ENCODE results near the gene CIAO1.
"Not testable (repeated sequence)": the region's sequence is repeated elsewhere in the genome, so short reads cannot be mapped to it uniquely, and the experiment has no call there.

Gene CIAO1

GRCh38 chr2:96276787-96277499 lies 10.9 kb downstream of the CIAO1 start:
- DNase-seq (ENCODE audit: low read depth), result no peak

GRCh38 chr2:96287273-96287856 lies 21.3 kb downstream of the CIAO1 start:
- DNase-seq (ENCODE audit: low read depth), result no peak

DNA sequence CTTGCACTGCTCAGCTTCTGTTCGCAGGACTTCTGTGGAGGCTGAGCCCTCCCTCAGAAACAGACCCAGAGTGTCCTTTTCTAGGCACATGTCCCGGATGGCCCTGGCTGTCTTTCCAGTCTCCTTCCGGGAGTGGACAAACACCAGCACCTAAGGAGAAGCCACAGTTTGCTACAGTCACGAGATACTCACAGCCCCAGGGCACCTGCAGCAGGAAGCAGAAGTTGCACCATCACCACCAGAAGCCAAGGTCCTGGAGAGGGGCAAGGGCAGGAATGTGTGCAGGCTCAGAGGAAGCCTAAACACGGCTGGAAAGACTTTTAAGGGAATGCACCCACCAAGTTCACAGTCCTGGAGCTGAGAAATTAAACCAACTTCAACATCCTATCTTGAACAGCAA lies 25.7 kb downstream of the CIAO1 start:
- no peak for DNase-seq (ENCODE audit: low read depth)

DNA sequence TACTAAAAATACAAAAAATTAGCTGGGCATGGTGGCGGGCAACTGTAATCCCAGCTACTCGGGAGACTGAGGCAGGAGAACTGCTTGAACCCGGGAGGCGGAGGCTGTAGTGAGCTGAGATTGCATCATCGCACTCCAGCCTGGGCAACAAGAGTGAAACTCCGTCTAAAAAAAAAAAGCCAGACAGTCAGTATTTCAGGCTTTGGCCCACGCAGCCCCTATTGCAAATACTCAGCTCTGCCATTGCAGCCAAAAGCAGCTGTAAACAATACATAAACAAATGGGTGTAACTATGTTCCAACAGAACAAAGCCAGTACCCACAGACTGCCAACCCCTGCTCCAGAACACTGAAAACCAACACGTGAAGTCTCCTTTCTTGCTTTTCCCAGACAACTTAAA lies 28.2 kb downstream of the CIAO1 start:
- not testable (repeated sequence) for DNase-seq (ENCODE audit: low read depth)

- DNase-seq (ENCODE audit: low read depth), result no peak
These were observed 30.9 kb downstream of the CIAO1 start for GRCh38 chr2:96296925-96297324.

GRCh38 chr2:96301865-96302264 lies 35.8 kb downstream of the CIAO1 start:
- DNase-seq (ENCODE audit: low read depth), result no peak

DNA sequence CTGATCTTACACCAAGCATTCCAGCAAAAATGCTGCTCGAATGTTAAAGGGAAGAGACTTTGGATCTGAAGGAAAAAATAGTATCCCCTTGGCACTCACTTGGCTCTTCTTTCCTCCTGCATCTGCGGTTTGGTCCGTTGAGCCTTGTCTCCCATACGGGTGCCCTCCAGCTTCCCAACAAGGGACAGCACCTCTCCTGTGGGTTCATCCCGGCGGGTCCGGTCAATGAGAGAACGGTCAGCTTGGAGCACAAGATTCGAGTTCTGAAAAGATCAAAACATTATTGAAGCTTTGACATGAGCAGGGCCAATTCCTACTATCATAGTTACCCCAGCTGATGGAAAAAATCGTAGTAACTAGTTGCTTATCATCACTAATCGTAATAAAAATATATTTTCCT lies 38.6 kb downstream of the CIAO1 start:
- no peak for DNase-seq (ENCODE audit: low read depth)

- DNase-seq (ENCODE audit: low read depth), result peak; percentile 88
These were observed 39.3 kb downstream of the CIAO1 start, which contains the start of gene SNRNP200 for GRCh38 chr2:96305091-96305978. SNRNP200 (minus strand) TSS chr2:96305546; CDS start chr2:96305437, 109 bp downstream.

- no peak for DNase-seq (ENCODE audit: low read depth)
These were observed 39.9 kb downstream of the CIAO1 start for GRCh38 chr2:96305979-96306308.

- DNase-seq (ENCODE audit: low read depth), result no peak
These were observed 40.3 kb downstream of the CIAO1 start for GRCh38 chr2:96306370-96306769.

DNA sequence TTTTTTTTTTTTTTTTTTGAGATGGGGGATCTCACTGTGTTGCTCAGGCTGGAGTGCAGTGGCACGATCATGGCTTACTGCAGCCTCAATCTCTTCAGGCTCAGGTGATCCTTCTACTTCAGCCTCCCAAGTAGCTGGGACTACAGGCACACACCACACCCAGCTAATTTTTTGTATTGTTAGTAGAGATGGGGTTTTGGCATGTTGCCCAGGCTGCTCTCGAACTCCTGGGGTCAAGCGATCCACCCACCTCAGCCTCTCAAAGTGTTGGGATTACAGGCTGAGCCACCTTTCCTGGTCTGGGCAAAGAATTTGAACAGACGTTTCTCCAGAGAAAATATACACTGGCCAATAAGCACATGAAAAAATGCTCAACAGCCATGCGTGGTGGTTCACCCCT lies 42.2 kb downstream of the CIAO1 start:
- DNase-seq (ENCODE audit: low read depth), result no peak

DNA sequence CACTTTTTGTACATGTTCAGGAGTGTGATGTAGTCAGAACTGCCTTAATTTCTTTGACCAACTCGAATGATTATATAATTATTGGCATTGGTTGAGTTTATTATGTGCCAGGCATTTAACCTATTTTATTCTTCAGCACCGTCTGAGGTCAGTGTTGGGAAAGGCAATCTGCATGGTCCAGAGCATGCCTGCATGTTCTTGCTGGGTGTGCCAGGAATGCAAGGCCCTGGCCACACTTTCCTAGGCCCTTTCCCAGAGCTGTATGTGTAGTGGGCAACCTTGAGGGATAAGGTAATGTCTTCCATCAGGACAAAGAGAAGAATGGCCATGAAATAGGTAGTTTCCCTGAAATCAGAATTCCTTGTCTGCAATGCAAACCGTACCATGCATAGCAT lies 49.0 kb downstream of the CIAO1 start:
- DNase-seq (ENCODE audit: low read depth), result no peak

GRCh38 chr2:96315400-96316071 lies 49.5 kb downstream of the CIAO1 start:
- no peak for DNase-seq (ENCODE audit: low read depth)

DNA sequence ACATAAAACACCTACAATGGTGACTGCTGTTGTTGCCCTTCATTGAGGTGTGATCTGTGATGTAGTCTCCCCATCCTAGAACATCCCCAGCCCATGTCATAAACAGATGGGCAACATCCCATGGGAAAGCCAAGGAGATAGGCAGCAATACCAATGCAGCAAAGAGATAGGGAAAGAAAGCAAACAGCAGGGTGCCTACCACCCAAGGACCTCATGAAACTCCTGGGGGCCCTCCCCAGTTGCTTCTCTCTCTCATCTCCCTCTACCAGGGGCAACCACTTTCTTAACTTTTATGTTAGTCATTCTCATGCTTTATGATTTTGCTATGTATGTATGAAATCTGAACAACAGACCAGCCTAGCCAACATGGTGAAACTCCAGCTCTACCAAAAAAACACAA lies 51.0 kb downstream of the CIAO1 start:
- no peak for DNase-seq (ENCODE audit: low read depth)

DNA sequence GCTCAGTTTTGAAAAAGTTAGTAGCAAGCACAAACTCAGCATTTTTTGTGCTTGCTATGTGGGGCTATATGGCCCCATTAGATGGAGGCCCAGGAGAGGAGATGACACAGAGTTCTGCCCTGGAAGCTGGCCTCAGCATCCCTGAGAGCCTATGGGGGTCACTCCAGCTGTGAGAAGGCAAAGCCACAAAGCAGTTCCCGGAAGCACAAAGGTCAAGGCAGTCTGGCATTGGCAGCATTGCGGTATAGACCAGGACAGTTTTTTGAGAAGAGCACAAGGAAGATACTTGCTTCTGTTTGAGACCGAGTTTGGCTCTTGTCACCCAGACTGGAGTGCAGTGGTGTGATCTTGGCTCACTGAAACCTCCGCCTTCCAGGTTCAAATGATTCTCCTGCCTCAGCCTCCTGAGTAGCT lies 51.6 kb downstream of the CIAO1 start:
- DNase-seq (ENCODE audit: low read depth), result no peak

GRCh38 chr2:96318723-96319122 lies 52.7 kb downstream of the CIAO1 start:
- DNase-seq (ENCODE audit: low read depth), result no peak

DNA sequence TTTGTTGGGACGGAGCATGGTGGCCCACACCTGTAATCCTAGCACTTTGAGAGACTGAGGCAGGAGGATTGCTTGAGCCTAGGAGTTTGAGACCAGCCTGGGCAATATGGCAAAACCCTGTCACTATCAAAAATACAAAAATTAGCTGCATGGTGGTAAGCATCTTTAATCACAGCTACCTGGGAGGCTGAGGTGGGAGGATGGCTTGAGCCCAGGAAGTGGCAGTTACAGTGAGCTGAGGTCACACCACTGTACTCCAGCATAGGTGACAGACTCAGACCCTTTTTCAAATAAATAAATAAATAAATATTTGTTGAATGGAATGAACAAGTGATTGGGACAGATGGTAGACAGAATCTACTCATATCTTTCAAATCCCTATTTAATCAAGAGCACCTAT lies 53.4 kb downstream of the CIAO1 start:
- no peak for DNase-seq (ENCODE audit: low read depth)

DNA sequence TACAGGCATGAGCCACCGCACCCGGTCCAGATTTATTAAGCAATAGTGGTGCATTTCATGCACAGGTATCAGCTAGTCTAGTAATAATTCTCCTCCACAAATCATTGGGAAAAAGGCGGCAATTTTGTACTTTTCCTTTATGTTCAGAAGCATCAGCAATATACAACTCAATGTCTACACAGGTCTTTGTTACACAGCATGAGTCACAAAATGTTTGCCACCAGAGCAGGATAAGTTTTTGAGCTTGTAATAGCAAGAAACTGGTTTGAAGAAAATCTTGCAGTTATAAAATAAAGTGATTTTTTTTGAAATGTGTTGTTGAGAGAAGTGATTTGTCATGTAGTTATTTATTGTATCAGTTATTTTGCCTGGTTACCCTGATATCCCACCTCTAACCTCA lies 54.3 kb downstream of the CIAO1 start:
- no peak for DNase-seq (ENCODE audit: low read depth)

GRCh38 chr2:96320728-96321622 lies 55.0 kb downstream of the CIAO1 start:
- peak; percentile 5 for DNase-seq (ENCODE audit: low read depth)
